Astrocyte (in vitro differentiated cells and primary cell): ENCODE data around the gene LRMDA. TPM values are rescaled to one million over a fixed set of nuclear protein-coding genes. Genes with fewer than 3 reads are reported as not detected.

Experiments used
- DNase-seq: peaks from one replicate; pipeline ENCODE4 v3.0.0-alpha.2; 2010; ENCODE audit warnings: low read depth
- FAIRE-seq: peaks from 2 replicates; lab custom pipeline; 2011; peaks lifted over from hg19 to GRCh38; lab: Jason Lieb, UNC
- H2AFZ ChIP-seq: 2 replicates; pipeline ENCODE4 v1.6.0; 2012; ENCODE audit warnings: low read depth, low read length, inconsistent platforms
- H3K27ac ChIP-seq: 2 replicates; pipeline ENCODE4 v1.5.1; 2011; ENCODE audit warnings: low read depth, low read length, inconsistent platforms
- H3K27me3 ChIP-seq: 2 replicates; pipeline ENCODE4 v1.6.0; 2011; ENCODE audit warnings: low read length, inconsistent platforms; ENCODE audit not compliant: insufficient read depth
- H3K36me3 ChIP-seq: 2 replicates; pipeline ENCODE4 v1.5.1; 2011; ENCODE audit warnings: low read length, inconsistent platforms; ENCODE audit not compliant: insufficient read depth
- H3K4me1 ChIP-seq: 2 replicates; pipeline ENCODE4 v1.5.1; 2011; ENCODE audit warnings: low read length, inconsistent platforms; ENCODE audit not compliant: insufficient read depth
- H3K4me2 ChIP-seq: 2 replicates; pipeline ENCODE4 v1.6.0; 2012; ENCODE audit warnings: low read length, inconsistent platforms
- H3K4me3 ChIP-seq: 2 replicates; pipeline ENCODE4 v1.5.1; 2011; ENCODE audit warnings: low read depth, mild to moderate bottlenecking, low read length, inconsistent platforms; ENCODE audit not compliant: insufficient read depth
- H3K79me2 ChIP-seq: 2 replicates; pipeline ENCODE4 v1.6.0; 2012; ENCODE audit warnings: mild to moderate bottlenecking, low read length, inconsistent platforms; ENCODE audit not compliant: insufficient read depth
- H3K9ac ChIP-seq: 2 replicates; pipeline ENCODE4 v1.6.0; 2012; ENCODE audit warnings: mild to moderate bottlenecking, low read length, inconsistent platforms
- H3K9me3 ChIP-seq: 2 replicates; pipeline ENCODE4 v1.5.1; 2012; ENCODE audit warnings: low read depth, mild to moderate bottlenecking, low read length, inconsistent platforms; ENCODE audit not compliant: insufficient read depth
- H4K20me1 ChIP-seq: 2 replicates; pipeline ENCODE4 v1.6.0; 2012; ENCODE audit warnings: low read length, inconsistent platforms; ENCODE audit not compliant: insufficient read depth
- H3K27ac Mint-ChIP-seq: one replicate; pipeline ENCODE4 v1.8.0; 2021; ENCODE audit warnings: mild to moderate bottlenecking, mixed read lengths; ENCODE audit not compliant: unreplicated experiment
- H3K27me3 Mint-ChIP-seq: one replicate; pipeline ENCODE4 v1.8.0; 2021; ENCODE audit warnings: low read depth, mixed read lengths; ENCODE audit not compliant: unreplicated experiment
- H3K36me3 Mint-ChIP-seq: one replicate; pipeline ENCODE4 v1.8.0; 2021; ENCODE audit warnings: low read depth, mixed read lengths; ENCODE audit not compliant: unreplicated experiment
- H3K4me1 Mint-ChIP-seq: one replicate; pipeline ENCODE4 v1.8.0; 2021; ENCODE audit warnings: low read depth, mixed read lengths; ENCODE audit not compliant: unreplicated experiment
- H3K4me3 Mint-ChIP-seq: one replicate; pipeline ENCODE4 v1.8.0; 2021; ENCODE audit warnings: mild to moderate bottlenecking, moderate library complexity, mixed read lengths; ENCODE audit not compliant: unreplicated experiment
- H3K9me3 Mint-ChIP-seq: one replicate; pipeline ENCODE4 v1.8.0; 2021; ENCODE audit warnings: mild to moderate bottlenecking, mixed read lengths; ENCODE audit not compliant: unreplicated experiment
- EZH2 ChIP-seq: IDR thresholded peaks from 2 replicates; pipeline ENCODE4 v1.6.1; 2012; ENCODE audit warnings: mild to moderate bottlenecking, low read length, inconsistent platforms; ENCODE audit not compliant: insufficient read depth
- total RNA-seq: library from RNA; stranded (reverse); gene quantifications from 2 replicates; pipeline ENCODE4 v1.2.1, GENCODE V29; 2021
- TF ChIP-seq, protein P1 (sequence below): IDR thresholded peaks from 2 replicates; pipeline ENCODE4 v1.5.1; 2011; ENCODE audit warnings: low read depth, mild to moderate bottlenecking, inconsistent platforms, low read length, moderate library complexity; ENCODE audit not compliant: insufficient read depth

Gene LRMDA
- total RNA-seq, 1 donor from 2014 or later: 2.7 TPM

DNA sequence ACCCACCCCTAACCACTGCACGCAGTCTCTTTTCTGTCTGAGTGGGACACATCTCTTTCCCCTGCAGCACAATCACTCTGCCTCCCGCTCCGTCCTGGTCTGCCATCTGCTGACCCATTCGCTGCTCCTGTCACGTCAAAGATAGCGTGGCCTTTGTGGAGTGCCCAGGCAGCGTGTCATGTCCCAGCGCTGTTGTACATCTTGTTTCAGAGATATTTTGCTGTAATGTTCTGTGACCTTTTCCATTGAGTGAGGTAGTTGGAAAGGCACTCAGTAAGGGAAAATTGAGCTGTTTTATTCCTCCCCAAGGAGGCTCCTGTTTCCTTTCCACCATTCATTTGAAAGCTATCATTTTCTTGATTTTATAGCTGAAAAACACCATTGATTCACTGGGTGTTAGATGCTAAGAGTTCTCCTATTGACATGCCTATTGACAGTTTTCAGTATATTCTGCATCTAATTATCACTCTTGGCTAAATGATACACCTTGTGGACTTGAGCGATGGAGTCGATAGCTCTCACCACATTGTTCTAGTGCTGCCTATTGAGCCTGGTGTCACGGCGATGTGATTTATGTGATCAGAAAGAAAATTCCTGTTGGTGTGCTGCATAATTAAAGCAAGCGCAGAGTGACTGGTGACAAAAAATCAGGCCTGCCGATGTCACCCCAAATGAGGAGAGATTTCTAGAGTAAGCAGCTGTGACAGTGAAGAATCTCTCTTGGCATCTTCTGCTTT, 372.6 kb downstream of the LRMDA start:
- no peaks in the 10 kb centered on the region for H3K4me1 Mint-ChIP-seq
- no peak overlapping the region for H3K4me2 ChIP-seq
- H3K36me3 Mint-ChIP-seq: no peaks in the 10 kb centered on the region
- H3K79me2 ChIP-seq: no peaks in the 10 kb centered on the region
- no peaks in the 10 kb centered on the region for H3K4me1 ChIP-seq
- no peak overlapping the region for H3K9ac ChIP-seq
- TF ChIP-seq, protein P1, sequence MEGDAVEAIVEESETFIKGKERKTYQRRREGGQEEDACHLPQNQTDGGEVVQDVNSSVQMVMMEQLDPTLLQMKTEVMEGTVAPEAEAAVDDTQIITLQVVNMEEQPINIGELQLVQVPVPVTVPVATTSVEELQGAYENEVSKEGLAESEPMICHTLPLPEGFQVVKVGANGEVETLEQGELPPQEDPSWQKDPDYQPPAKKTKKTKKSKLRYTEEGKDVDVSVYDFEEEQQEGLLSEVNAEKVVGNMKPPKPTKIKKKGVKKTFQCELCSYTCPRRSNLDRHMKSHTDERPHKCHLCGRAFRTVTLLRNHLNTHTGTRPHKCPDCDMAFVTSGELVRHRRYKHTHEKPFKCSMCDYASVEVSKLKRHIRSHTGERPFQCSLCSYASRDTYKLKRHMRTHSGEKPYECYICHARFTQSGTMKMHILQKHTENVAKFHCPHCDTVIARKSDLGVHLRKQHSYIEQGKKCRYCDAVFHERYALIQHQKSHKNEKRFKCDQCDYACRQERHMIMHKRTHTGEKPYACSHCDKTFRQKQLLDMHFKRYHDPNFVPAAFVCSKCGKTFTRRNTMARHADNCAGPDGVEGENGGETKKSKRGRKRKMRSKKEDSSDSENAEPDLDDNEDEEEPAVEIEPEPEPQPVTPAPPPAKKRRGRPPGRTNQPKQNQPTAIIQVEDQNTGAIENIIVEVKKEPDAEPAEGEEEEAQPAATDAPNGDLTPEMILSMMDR: no peak
- no peak for TF ChIP-seq EZH2
- peaks cover 2% of the 10 kb centered on the region for H3K9me3 Mint-ChIP-seq
- no peak overlapping the region for H3K4me3 Mint-ChIP-seq
- FAIRE-seq (no peak), DNase-seq (no peak)
- no peaks in the 10 kb centered on the region for H4K20me1 ChIP-seq
- H3K27me3 Mint-ChIP-seq: peaks cover 18% of the 10 kb centered on the region
- no peak overlapping the region for H3K27ac ChIP-seq
- no peak overlapping the region for H3K27ac Mint-ChIP-seq
- peaks cover 5% of the 10 kb centered on the region for H3K27me3 ChIP-seq
- no peak overlapping the region for H2AFZ ChIP-seq
- no peaks in the 10 kb centered on the region for H3K9me3 ChIP-seq
- no peaks in the 10 kb centered on the region for H3K36me3 ChIP-seq
- no peak overlapping the region for H3K4me3 ChIP-seq

GRCh38 chr10:75806186-75806585, 374.8 kb downstream of the LRMDA start:
- no peaks in the 10 kb centered on the region for H4K20me1 ChIP-seq
- H3K9ac ChIP-seq: no peak overlapping the region
- H3K36me3 Mint-ChIP-seq: no peaks in the 10 kb centered on the region
- no peaks in the 10 kb centered on the region for H3K79me2 ChIP-seq
- DNase-seq (no peak), FAIRE-seq (no peak)
- H3K4me3 Mint-ChIP-seq: no peak overlapping the region
- TF ChIP-seq EZH2: no peak
- TF ChIP-seq, protein P1: no peak
- H3K9me3 Mint-ChIP-seq: peaks cover 2% of the 10 kb centered on the region
- H3K4me1 ChIP-seq: no peaks in the 10 kb centered on the region
- H3K27ac ChIP-seq: no peak overlapping the region
- H3K27ac Mint-ChIP-seq: no peak overlapping the region
- H3K36me3 ChIP-seq: no peaks in the 10 kb centered on the region
- no peak overlapping the region for H3K4me3 ChIP-seq
- no peaks in the 10 kb centered on the region for H3K9me3 ChIP-seq
- no peak overlapping the region for H3K4me2 ChIP-seq
- H2AFZ ChIP-seq: no peak overlapping the region
- no peaks in the 10 kb centered on the region for H3K4me1 Mint-ChIP-seq
- peaks cover 5% of the 10 kb centered on the region for H3K27me3 ChIP-seq
- H3K27me3 Mint-ChIP-seq: peaks cover 31% of the 10 kb centered on the region

GRCh38 chr10:75807456-75807855, 376.0 kb downstream of the LRMDA start:
- DNase-seq (no peak), FAIRE-seq (no peak)
- no peaks in the 10 kb centered on the region for H3K36me3 Mint-ChIP-seq
- no peak overlapping the region for H3K27ac ChIP-seq
- no peak overlapping the region for H3K27ac Mint-ChIP-seq
- H3K9ac ChIP-seq: no peak overlapping the region
- no peak overlapping the region for H3K4me3 Mint-ChIP-seq
- no peaks in the 10 kb centered on the region for H3K9me3 ChIP-seq
- H2AFZ ChIP-seq: no peak overlapping the region
- TF ChIP-seq EZH2: no peak
- TF ChIP-seq, protein P1: no peak
- H3K9me3 Mint-ChIP-seq: peaks cover 6% of the 10 kb centered on the region
- peaks cover 32% of the 10 kb centered on the region for H3K27me3 Mint-ChIP-seq
- H3K27me3 ChIP-seq: peaks cover 5% of the 10 kb centered on the region
- no peak overlapping the region for H3K4me2 ChIP-seq
- H3K4me3 ChIP-seq: no peak overlapping the region
- H3K79me2 ChIP-seq: no peaks in the 10 kb centered on the region
- no peaks in the 10 kb centered on the region for H3K4me1 Mint-ChIP-seq
- no peaks in the 10 kb centered on the region for H4K20me1 ChIP-seq
- no peaks in the 10 kb centered on the region for H3K36me3 ChIP-seq
- no peaks in the 10 kb centered on the region for H3K4me1 ChIP-seq
